HG03103 (cell line): Measurements from ENCODE around the gene SAA2.
A peak's percentile ranks its signal among the peaks of the same experiment; 100 is the strongest.
"Not testable (repeated sequence)": the region's sequence is repeated elsewhere in the genome, so short reads cannot be mapped to it uniquely, and the experiment has no call there.

ENCODE experiments used
- ATAC-seq: cut with Tn5 transposase; IDR thresholded peaks from one replicate; pipeline ENCODE4 v1.9.1; 2021; ENCODE audit warnings: low read depth; ENCODE audit not compliant: unreplicated experiment

SAA2 gene

GRCh38 chr11:18248561-18248960, at the start of gene SAA2:
Gene SAA2 (minus strand): TSS chr11:18248668. CDS start chr11:18248011, 657 bp downstream.
- ATAC-seq = no peak

GRCh38 chr11:18295316-18295715, 46.8 kb upstream of the SAA2 start:
- no peak for ATAC-seq

GRCh38 chr11:18294862-18295261, 46.4 kb upstream of the SAA2 start:
- no peak for ATAC-seq

- ATAC-seq = no peak
Measured at GRCh38 chr11:18288911-18289310, 40.4 kb upstream of the SAA2 start.

GRCh38 chr11:18285841-18286240, 37.4 kb upstream of the SAA2 start:
- no peak for ATAC-seq

GRCh38 chr11:18282626-18283025, 34.2 kb upstream of the SAA2 start:
- ATAC-seq = no peak

- peak; percentile 84 for ATAC-seq
Measured at GRCh38 chr11:18280438-18281045, 32.1 kb upstream of the SAA2 start.

GRCh38 chr11:18277565-18278271, 29.2 kb upstream of the SAA2 start:
- ATAC-seq = no peak

GRCh38 chr11:18271206-18271605, 22.7 kb upstream of the SAA2 start:
- ATAC-seq = no peak

- no peak for ATAC-seq
Measured at GRCh38 chr11:18270102-18270501, 21.6 kb upstream of the SAA2 start.

GRCh38 chr11:18269252-18269651, 20.8 kb upstream of the SAA2 start:
- not testable (repeated sequence) for ATAC-seq

- ATAC-seq = peak; percentile 37
Measured at GRCh38 chr11:18267335-18268133, 19.1 kb upstream of the SAA2 start.

GRCh38 chr11:18265949-18266348, 17.5 kb upstream of the SAA2 start, which contains the start of gene SAA1:
Gene SAA1 (plus strand): TSS chr11:18266264. CDS start chr11:18266888, 624 bp downstream.
- ATAC-seq = no peak

- no peak for ATAC-seq
Measured at GRCh38 chr11:18264677-18265555, 16.4 kb upstream of the SAA2 start.

GRCh38 chr11:18264035-18264434, 15.6 kb upstream of the SAA2 start:
- no peak for ATAC-seq

- not testable (repeated sequence) for ATAC-seq
Measured at GRCh38 chr11:18262681-18263350, 14.3 kb upstream of the SAA2 start.

GRCh38 chr11:18261721-18262120, 13.3 kb upstream of the SAA2 start:
- ATAC-seq = no peak

- no peak for ATAC-seq
Measured at GRCh38 chr11:18259259-18259658, 10.8 kb upstream of the SAA2 start.

- no peak for ATAC-seq
Measured at GRCh38 chr11:18254781-18255361, 6.4 kb upstream of the SAA2 start.
